NCI-H1417 (cell line): ENCODE data around the gene PSMA5.
"Not testable (repeated sequence)": the region's sequence is repeated elsewhere in the genome, so short reads cannot be mapped to it uniquely, and the experiment has no call there.

Experiments used
- DNase-seq, 3 experiments: peaks; one replicate each; lab custom pipeline; 2025; lab: John Stamatoyannopoulos, UW

Gene PSMA5

GRCh38 chr1:109432336-109432735, 6.1 kb upstream of the PSMA5 start:
- no peak for DNase-seq

GRCh38 chr1:109427171-109427467, 871 bp upstream of the PSMA5 start:
- DNase-seq: no peak

- peak in 1 of 3 experiments; percentile 35 for DNase-seq
Observed at GRCh38 chr1:109425391-109426280, 612 bp downstream of the PSMA5 start.

GRCh38 chr1:109423498-109423897, 2.8 kb downstream of the PSMA5 start:
- no peak for DNase-seq

- no peak for DNase-seq
Observed at GRCh38 chr1:109412551-109412950, 13.7 kb downstream of the PSMA5 start.

GRCh38 chr1:109404838-109405237, 21.4 kb downstream of the PSMA5 start:
- no peak for DNase-seq

GRCh38 chr1:109402025-109402424, 24.2 kb downstream of the PSMA5 start:
- DNase-seq: no peak

GRCh38 chr1:109400035-109400655, 26.1 kb downstream of the PSMA5 start:
- peak in 1 of 3 experiments; percentile 27 for DNase-seq

- peak; percentile 61 to 93 (median 75) for DNase-seq
Observed at GRCh38 chr1:109399326-109399957, 26.8 kb downstream of the PSMA5 start.

GRCh38 chr1:109398343-109399225, 27.7 kb downstream of the PSMA5 start:
- peak in 1 of 3 experiments; percentile 40 for DNase-seq

- peak; percentile 93 to 97 (median 95) for DNase-seq
Observed at GRCh38 chr1:109397581-109398342, 28.5 kb downstream of the PSMA5 start, which contains the start of gene SORT1. Gene SORT1, minus strand, starts transcription at chr1:109397918. Its CDS starts 26 bp downstream, at chr1:109397892.

GRCh38 chr1:109396871-109397580, 29.2 kb downstream of the PSMA5 start:
- DNase-seq: peak; percentile 8 to 68 (median 61)

GRCh38 chr1:109396513-109396839, 29.8 kb downstream of the PSMA5 start:
- no peak for DNase-seq

- no peak for DNase-seq
Observed at GRCh38 chr1:109395602-109396512, 30.4 kb downstream of the PSMA5 start.

- not testable (repeated sequence) for DNase-seq
Observed at GRCh38 chr1:109395282-109395599, 31.0 kb downstream of the PSMA5 start.

- DNase-seq: no peak
Observed at GRCh38 chr1:109394591-109395281, 31.5 kb downstream of the PSMA5 start.

- DNase-seq: no peak
Observed at GRCh38 chr1:109393617-109394233, 32.5 kb downstream of the PSMA5 start.

GRCh38 chr1:109392788-109393616, 33.2 kb downstream of the PSMA5 start:
- DNase-seq: peak in 2 of 3 experiments; percentile 3 to 20
